HepG2 (cell line): ENCODE data around the gene SNX3. TPM values are rescaled to one million over a fixed set of nuclear protein-coding genes. Genes with fewer than 3 reads are reported as not detected.

Experiments
- KLF16 ChIP-seq, 2 experiments: sonication (generic) in 1 of 2; formaldehyde crosslinking in 1 of 2; IDR thresholded peaks; 2 replicates each; pipeline versions ENCODE4 v1.6.1 to v1.8.0; 2016 to 2023; ENCODE audit warnings: missing genetic modification reagents in 2 of 2, missing compliant biosample characterization in 1 of 2
- KLF9 ChIP-seq: IDR thresholded peaks from 2 replicates; pipeline ENCODE4 v1.6.1; 2016; ENCODE audit warnings: low read depth
- RXRB ChIP-seq: IDR thresholded peaks from 2 replicates; pipeline ENCODE4 v1.6.1; 2016; ENCODE audit warnings: borderline replicate concordance, missing genetic modification reagents, missing compliant biosample characterization
- SETDB1 ChIP-seq: sonication (generic); formaldehyde crosslinking; IDR thresholded peaks from 2 replicates; pipeline ENCODE4 v1.5.1; 2020; ENCODE audit warnings: missing genetic modification reagents, mild to moderate bottlenecking, borderline replicate concordance
- SMYD3 ChIP-seq: sonication (generic); formaldehyde crosslinking; IDR thresholded peaks from 2 replicates; pipeline ENCODE4 v1.8.1; 2023; ENCODE audit warnings: mild to moderate bottlenecking, missing genetic modification reagents
- SP1 ChIP-seq, 2 experiments: fragments of 450-650 bp in 1 of 2; sonication (generic) in 1 of 2; formaldehyde crosslinking in 1 of 2; IDR thresholded peaks; 2 replicates each; pipeline versions ENCODE4 v1.4.0 to v1.6.1; 2016 to 2020; ENCODE audit warnings: missing genetic modification reagents in 1 of 2
- TCF12 ChIP-seq, 2 experiments: fragments of 450-650 bp in 1 of 2; sonication (generic) in 1 of 2; formaldehyde crosslinking in 1 of 2; IDR thresholded peaks; 2 replicates each; pipeline versions ENCODE4 v1.6.1 to v1.8.0; 2017 to 2022; ENCODE audit warnings: antibody characterized with exemption in 1 of 2, mild to moderate bottlenecking in 1 of 2, missing genetic modification reagents in 1 of 2, moderate library complexity in 1 of 2
- ZMAT3 ChIP-seq: sonication (generic); formaldehyde crosslinking; conservative IDR thresholded peaks from 2 replicates; pipeline ENCODE4 v1.7.0; 2021; ENCODE audit warnings: missing genetic modification reagents
- ZMYM3 ChIP-seq: sonication (generic); formaldehyde crosslinking; IDR thresholded peaks from 2 replicates; pipeline ENCODE4 v1.5.1; 2020; ENCODE audit warnings: mild to moderate bottlenecking, missing genetic modification reagents
- ZNF253 ChIP-seq: sonication (generic); formaldehyde crosslinking; IDR thresholded peaks from 2 replicates; pipeline ENCODE4 v1.8.0; 2022; ENCODE audit warnings: mild to moderate bottlenecking, missing genetic modification reagents, borderline replicate concordance
- ZNF30 ChIP-seq: sonication (generic); formaldehyde crosslinking; IDR thresholded peaks from 2 replicates; pipeline ENCODE4 v1.5.0; 2020; ENCODE audit warnings: mild to moderate bottlenecking, missing genetic modification reagents
- ZNF317 ChIP-seq: sonication (generic); formaldehyde crosslinking; IDR thresholded peaks from 2 replicates; pipeline ENCODE4 v1.5.0; 2020; ENCODE audit warnings: mild to moderate bottlenecking, missing genetic modification reagents
- ZNF761 ChIP-seq: sonication (generic); formaldehyde crosslinking; conservative IDR thresholded peaks from 2 replicates; pipeline ENCODE4 v1.4.0; 2020; ENCODE audit warnings: mild to moderate bottlenecking, missing genetic modification reagents
- polyA plus RNA-seq, 8 experiments: library from polyadenylated mRNA; depleted of rRNA in 3 of 8; stranded (reverse) in 7 of 8; unstranded in 1 of 8; fragments of >200 nt; fragmentation: Illumina TruSeq in 4 of 8; extraction: Trizol in 4 of 8; gene quantifications; 2 replicates each; pipeline versions ENCODE4 v1.2.1 to v1.2.3, GENCODE V29; 2011 to 2016; ENCODE audit warnings: low read depth in 4 of 8, missing spikeins in 1 of 8, mixed read lengths in 1 of 8; ENCODE audit not compliant: insufficient read depth in 1 of 8
- total RNA-seq, 5 experiments: library from RNA; depleted of rRNA; stranded (reverse); fragments of >200 nt; fragmentation: Illumina TruSeq; extraction: Trizol; gene quantifications; 2 replicates each; pipeline ENCODE4 v1.2.3, GENCODE V29; 2016; ENCODE audit warnings: low read depth in 1 of 5
- TF ChIP-seq, protein P1 (sequence below): sonication (generic); formaldehyde crosslinking; IDR thresholded peaks from 2 replicates; pipeline ENCODE4 v1.5.0; 2020; ENCODE audit warnings: missing genetic modification reagents
- TF ChIP-seq, protein P2 (sequence below): fragments of 450-650 bp; IDR thresholded peaks from 2 replicates; pipeline ENCODE4 v1.6.1; 2016
- TF ChIP-seq, protein P3 (sequence below): sonication (generic); formaldehyde crosslinking; IDR thresholded peaks from 2 replicates; pipeline ENCODE4 v1.5.1; 2020; ENCODE audit warnings: mild to moderate bottlenecking, missing genetic modification reagents
- TF ChIP-seq, protein P4 (sequence below): sonication (generic); formaldehyde crosslinking; IDR thresholded peaks from 2 replicates; pipeline ENCODE4 v1.5.1; 2020; ENCODE audit warnings: mild to moderate bottlenecking, missing genetic modification reagents, moderate library complexity
- TF ChIP-seq, protein P5 (sequence below): sonication (generic); formaldehyde crosslinking; IDR thresholded peaks from 2 replicates; pipeline ENCODE4 v1.5.0; 2020; ENCODE audit warnings: mild to moderate bottlenecking, missing genetic modification reagents, borderline replicate concordance

SNX3 gene
- total and polyA plus RNA-seq, 2 of the 13 experiments (the other 11 are each of a cell fraction or from before 2014, with no cell fraction given) = 84.9 to 226 TPM

DNA sequence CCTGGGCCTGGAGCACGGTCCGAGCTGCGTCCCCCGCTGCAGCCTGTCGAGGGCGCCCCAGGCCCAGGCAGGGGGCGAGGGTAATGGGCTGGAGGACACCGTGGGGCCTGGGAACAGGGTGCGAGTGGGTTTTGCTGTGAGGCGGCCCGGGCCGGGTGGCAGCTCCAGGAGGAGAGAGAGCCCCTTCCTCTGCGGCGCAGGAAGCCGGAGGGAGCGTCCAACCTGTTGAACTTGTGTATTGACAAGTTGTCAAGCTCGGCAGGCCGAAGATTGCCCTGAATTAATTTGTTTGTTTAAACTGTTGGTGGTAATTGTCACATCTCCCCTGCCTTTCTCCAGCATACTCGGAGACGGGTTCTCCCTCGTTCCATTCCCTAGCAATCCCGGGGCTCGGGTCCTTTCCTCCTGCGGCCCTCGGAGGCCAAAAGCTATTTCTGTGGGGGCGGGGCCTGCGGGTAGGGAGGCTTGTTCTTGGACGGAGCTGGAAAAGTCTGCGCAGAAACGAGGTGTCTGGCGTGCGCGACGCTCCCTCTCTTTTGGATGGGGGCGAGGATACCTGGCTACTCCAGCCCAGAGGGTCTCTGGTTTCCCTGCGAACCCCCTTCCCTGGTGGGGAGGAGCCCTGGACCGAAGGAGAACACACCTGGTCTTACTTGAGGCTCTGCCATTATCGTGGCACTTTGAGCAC lies 85.1 kb downstream of the SNX3 start (continued):
- TF ChIP-seq, protein P1, sequence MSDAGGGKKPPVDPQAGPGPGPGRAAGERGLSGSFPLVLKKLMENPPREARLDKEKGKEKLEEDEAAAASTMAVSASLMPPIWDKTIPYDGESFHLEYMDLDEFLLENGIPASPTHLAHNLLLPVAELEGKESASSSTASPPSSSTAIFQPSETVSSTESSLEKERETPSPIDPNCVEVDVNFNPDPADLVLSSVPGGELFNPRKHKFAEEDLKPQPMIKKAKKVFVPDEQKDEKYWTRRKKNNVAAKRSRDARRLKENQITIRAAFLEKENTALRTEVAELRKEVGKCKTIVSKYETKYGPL (CRISPR knock-in tag) = no peak
- TF ChIP-seq SMYD3 (CRISPR knock-in tag) (no peak), KLF9 (CRISPR knock-in tag) (no peak), TCF12 (IDR thresholded peaks at IDR 0.05) (no peak), TCF12 (CRISPR knock-in tag; IDR thresholded peaks at IDR 0.05) (no peak), ZNF30 (no peak), KLF16 (CRISPR knock-in tag; IDR thresholded peaks at IDR 0.05) (no peak), SETDB1 (CRISPR knock-in tag) (no peak), ZNF253 (no peak), SP1 (IDR thresholded peaks at IDR 0.05) (no peak), SP1 (CRISPR knock-in tag; IDR thresholded peaks at IDR 0.05) (0 out of 2 replicates have a peak, but pooled peaks have one; percentile 18), RXRB (no peak), ZNF761 (CRISPR knock-in tag) (no peak), ZMAT3 (CRISPR knock-in tag) (0 out of 2 replicates have a peak, but pooled peaks have one; percentile 30), ZMYM3 (CRISPR knock-in tag) (no peak), ZNF317 (no peak)
- TF ChIP-seq, protein P2, sequence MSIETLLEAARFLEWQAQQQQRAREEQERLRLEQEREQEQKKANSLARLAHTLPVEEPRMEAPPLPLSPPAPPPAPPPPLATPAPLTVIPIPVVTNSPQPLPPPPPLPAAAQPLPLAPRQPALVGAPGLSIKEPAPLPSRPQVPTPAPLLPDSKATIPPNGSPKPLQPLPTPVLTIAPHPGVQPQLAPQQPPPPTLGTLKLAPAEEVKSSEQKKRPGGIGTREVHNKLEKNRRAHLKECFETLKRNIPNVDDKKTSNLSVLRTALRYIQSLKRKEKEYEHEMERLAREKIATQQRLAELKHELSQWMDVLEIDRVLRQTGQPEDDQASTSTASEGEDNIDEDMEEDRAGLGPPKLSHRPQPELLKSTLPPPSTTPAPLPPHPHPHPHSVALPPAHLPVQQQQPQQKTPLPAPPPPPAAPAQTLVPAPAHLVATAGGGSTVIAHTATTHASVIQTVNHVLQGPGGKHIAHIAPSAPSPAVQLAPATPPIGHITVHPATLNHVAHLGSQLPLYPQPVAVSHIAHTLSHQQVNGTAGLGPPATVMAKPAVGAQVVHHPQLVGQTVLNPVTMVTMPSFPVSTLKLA = no peak
- TF ChIP-seq, protein P3, sequence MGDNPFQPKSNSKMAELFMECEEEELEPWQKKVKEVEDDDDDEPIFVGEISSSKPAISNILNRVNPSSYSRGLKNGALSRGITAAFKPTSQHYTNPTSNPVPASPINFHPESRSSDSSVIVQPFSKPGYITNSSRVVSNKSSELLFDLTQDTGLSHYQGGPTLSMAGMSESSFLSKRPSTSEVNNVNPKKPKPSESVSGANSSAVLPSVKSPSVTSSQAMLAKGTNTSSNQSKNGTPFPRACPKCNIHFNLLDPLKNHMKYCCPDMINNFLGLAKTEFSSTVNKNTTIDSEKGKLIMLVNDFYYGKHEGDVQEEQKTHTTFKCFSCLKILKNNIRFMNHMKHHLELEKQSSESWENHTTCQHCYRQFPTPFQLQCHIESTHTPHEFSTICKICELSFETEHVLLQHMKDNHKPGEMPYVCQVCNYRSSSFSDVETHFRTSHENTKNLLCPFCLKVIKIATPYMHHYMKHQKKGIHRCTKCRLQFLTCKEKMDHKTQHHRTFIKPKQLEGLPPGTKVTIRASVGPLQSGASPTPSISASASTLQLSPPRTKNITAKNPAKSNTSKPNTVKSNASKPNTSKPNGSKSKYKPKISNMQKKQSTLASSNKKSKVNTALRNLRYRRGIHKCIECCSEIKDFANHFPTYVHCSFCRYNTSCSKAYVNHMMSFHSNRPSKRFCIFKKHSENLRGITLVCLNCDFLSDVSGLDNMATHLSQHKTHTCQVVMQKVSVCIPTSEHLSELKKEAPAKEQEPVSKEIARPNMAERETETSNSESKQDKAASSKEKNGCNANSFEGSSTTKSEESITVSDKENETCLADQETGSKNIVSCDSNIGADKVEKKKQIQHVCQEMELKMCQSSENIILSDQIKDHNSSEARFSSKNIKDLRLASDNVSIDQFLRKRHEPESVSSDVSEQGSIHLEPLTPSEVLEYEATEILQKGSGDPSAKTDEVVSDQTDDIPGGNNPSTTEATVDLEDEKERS = no peak
- TF ChIP-seq, protein P4, sequence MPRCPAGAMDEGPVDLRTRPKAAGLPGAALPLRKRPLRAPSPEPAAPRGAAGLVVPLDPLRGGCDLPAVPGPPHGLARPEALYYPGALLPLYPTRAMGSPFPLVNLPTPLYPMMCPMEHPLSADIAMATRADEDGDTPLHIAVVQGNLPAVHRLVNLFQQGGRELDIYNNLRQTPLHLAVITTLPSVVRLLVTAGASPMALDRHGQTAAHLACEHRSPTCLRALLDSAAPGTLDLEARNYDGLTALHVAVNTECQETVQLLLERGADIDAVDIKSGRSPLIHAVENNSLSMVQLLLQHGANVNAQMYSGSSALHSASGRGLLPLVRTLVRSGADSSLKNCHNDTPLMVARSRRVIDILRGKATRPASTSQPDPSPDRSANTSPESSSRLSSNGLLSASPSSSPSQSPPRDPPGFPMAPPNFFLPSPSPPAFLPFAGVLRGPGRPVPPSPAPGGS = no peak
- TF ChIP-seq, protein P5, sequence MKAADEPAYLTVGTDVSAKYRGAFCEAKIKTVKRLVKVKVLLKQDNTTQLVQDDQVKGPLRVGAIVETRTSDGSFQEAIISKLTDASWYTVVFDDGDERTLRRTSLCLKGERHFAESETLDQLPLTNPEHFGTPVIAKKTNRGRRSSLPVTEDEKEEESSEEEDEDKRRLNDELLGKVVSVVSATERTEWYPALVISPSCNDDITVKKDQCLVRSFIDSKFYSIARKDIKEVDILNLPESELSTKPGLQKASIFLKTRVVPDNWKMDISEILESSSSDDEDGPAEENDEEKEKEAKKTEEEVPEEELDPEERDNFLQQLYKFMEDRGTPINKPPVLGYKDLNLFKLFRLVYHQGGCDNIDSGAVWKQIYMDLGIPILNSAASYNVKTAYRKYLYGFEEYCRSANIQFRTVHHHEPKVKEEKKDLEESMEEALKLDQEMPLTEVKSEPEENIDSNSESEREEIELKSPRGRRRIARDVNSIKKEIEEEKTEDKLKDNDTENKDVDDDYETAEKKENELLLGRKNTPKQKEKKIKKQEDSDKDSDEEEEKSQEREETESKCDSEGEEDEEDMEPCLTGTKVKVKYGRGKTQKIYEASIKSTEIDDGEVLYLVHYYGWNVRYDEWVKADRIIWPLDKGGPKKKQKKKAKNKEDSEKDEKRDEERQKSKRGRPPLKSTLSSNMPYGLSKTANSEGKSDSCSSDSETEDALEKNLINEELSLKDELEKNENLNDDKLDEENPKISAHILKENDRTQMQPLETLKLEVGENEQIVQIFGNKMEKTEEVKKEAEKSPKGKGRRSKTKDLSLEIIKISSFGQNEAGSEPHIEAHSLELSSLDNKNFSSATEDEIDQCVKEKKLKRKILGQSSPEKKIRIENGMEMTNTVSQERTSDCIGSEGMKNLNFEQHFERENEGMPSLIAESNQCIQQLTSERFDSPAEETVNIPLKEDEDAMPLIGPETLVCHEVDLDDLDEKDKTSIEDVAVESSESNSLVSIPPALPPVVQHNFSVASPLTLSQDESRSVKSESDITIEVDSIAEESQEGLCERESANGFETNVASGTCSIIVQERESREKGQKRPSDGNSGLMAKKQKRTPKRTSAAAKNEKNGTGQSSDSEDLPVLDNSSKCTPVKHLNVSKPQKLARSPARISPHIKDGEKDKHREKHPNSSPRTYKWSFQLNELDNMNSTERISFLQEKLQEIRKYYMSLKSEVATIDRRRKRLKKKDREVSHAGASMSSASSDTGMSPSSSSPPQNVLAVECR (CRISPR knock-in tag) = peak; percentile 44; the same call in 1 of the 2 replicates
